Measurements from ENCODE around the gene DCDC2B. TPM values are rescaled to one million over a fixed set of nuclear protein-coding genes. Genes with fewer than 3 reads are reported as not detected.

Gene DCDC2B
- total and polyA plus RNA-seq, 2 of the 13 experiments (the other 11 are each of a cell fraction or from before 2014, with no cell fraction given): not detected

GRCh38 chr1:32221980-32222755 lies 13.3 kb downstream of the DCDC2B start, which contains the start of the genes EIF3I and TMEM234 (continued):
- TF ChIP-seq, protein P1, sequence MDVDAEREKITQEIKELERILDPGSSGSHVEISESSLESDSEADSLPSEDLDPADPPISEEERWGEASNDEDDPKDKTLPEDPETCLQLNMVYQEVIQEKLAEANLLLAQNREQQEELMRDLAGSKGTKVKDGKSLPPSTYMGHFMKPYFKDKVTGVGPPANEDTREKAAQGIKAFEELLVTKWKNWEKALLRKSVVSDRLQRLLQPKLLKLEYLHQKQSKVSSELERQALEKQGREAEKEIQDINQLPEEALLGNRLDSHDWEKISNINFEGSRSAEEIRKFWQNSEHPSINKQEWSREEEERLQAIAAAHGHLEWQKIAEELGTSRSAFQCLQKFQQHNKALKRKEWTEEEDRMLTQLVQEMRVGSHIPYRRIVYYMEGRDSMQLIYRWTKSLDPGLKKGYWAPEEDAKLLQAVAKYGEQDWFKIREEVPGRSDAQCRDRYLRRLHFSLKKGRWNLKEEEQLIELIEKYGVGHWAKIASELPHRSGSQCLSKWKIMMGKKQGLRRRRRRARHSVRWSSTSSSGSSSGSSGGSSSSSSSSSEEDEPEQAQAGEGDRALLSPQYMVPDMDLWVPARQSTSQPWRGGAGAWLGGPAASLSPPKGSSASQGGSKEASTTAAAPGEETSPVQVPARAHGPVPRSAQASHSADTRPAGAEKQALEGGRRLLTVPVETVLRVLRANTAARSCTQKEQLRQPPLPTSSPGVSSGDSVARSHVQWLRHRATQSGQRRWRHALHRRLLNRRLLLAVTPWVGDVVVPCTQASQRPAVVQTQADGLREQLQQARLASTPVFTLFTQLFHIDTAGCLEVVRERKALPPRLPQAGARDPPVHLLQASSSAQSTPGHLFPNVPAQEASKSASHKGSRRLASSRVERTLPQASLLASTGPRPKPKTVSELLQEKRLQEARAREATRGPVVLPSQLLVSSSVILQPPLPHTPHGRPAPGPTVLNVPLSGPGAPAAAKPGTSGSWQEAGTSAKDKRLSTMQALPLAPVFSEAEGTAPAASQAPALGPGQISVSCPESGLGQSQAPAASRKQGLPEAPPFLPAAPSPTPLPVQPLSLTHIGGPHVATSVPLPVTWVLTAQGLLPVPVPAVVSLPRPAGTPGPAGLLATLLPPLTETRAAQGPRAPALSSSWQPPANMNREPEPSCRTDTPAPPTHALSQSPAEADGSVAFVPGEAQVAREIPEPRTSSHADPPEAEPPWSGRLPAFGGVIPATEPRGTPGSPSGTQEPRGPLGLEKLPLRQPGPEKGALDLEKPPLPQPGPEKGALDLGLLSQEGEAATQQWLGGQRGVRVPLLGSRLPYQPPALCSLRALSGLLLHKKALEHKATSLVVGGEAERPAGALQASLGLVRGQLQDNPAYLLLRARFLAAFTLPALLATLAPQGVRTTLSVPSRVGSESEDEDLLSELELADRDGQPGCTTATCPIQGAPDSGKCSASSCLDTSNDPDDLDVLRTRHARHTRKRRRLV (CRISPR knock-in tag; IDR thresholded peaks at IDR 0.05): 0 out of 2 replicates have a peak, but pooled peaks have one; percentile 67
- no peak for TF ChIP-seq THYN1 (CRISPR knock-in tag; IDR thresholded peaks at IDR 0.05; ENCODE audit: borderline replicate concordance, low read depth)
- TF ChIP-seq ZNF619 (CRISPR knock-in tag; IDR thresholded peaks at IDR 0.05): peak; percentile 63; the same call in 1 of the 2 replicates
- peak; percentile 40 for TF ChIP-seq NRL (CRISPR knock-in tag; IDR thresholded peaks at IDR 0.05; ENCODE audit: borderline replicate concordance)
- no peak for TF ChIP-seq KLF13 (CRISPR knock-in tag; IDR thresholded peaks at IDR 0.05)
- TF ChIP-seq SRSF1 (optimal IDR thresholded peaks at IDR 0.05; ENCODE audit: low read depth, low read length): peak; percentile 41
- TF ChIP-seq MLX (CRISPR knock-in tag; IDR thresholded peaks at IDR 0.05): no peak
- peak; percentile 92 for TF ChIP-seq RBM22 (optimal IDR thresholded peaks at IDR 0.05; ENCODE audit: low read length)
- TF ChIP-seq, protein P2, sequence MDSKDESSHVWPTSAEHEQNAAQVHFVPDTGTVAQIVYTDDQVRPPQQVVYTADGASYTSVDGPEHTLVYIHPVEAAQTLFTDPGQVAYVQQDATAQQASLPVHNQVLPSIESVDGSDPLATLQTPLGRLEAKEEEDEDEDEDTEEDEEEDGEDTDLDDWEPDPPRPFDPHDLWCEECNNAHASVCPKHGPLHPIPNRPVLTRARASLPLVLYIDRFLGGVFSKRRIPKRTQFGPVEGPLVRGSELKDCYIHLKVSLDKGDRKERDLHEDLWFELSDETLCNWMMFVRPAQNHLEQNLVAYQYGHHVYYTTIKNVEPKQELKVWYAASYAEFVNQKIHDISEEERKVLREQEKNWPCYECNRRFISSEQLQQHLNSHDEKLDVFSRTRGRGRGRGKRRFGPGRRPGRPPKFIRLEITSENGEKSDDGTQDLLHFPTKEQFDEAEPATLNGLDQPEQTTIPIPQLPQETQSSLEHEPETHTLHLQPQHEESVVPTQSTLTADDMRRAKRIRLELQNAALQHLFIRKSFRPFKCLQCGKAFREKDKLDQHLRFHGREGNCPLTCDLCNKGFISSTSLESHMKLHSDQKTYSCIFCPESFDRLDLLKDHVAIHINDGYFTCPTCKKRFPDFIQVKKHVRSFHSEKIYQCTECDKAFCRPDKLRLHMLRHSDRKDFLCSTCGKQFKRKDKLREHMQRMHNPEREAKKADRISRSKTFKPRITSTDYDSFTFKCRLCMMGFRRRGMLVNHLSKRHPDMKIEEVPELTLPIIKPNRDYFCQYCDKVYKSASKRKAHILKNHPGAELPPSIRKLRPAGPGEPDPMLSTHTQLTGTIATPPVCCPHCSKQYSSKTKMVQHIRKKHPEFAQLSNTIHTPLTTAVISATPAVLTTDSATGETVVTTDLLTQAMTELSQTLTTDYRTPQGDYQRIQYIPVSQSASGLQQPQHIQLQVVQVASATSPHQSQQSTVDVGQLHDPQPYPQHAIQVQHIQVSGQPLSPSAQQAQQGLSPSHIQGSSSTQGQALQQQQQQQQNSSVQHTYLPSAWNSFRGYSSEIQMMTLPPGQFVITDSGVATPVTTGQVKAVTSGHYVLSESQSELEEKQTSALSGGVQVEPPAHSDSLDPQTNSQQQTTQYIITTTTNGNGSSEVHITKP (CRISPR knock-in tag; IDR thresholded peaks at IDR 0.05; ENCODE audit: low read depth): peak; percentile 23; the same call in 1 of the 2 replicates
- TF ChIP-seq IKZF5 (CRISPR knock-in tag; IDR thresholded peaks at IDR 0.05): peak; percentile 49; the same call in 1 of the 2 replicates
- peak; percentile 55; the same call in 1 of the 2 replicates for TF ChIP-seq TAF1 (CRISPR knock-in tag; IDR thresholded peaks at IDR 0.05)
- TF ChIP-seq THRA (CRISPR knock-in tag; IDR thresholded peaks at IDR 0.05; ENCODE audit: borderline replicate concordance): no peak
- peak; percentile 73; the same call in 1 of the 2 replicates for TF ChIP-seq SRY (CRISPR knock-in tag; IDR thresholded peaks at IDR 0.05)
- peak; percentile 98 for TF ChIP-seq SAP130 (CRISPR knock-in tag; IDR thresholded peaks at IDR 0.05; ENCODE audit: low read depth)
- no peak for TF ChIP-seq HHEX (CRISPR knock-in tag; IDR thresholded peaks at IDR 0.05)
